ENCODE results near the gene PHF20.

DNA sequence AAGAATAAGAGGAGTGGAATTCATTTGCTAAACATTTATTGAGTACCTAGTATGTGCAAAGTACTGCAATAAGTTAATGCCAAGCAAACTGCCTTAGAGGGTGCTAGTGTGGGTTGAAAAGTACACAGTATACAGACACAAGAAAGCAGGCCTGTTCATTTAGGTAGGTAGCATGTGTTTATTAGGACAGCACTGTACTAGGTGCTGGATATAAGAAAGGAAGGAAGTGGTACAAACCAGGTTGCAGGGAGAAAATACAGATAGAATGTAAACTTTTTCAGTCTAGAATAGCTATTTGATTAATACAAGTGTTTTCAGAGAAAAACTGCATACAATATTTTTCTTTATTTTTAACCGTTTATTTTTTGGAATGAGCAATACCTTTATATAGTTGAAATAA lies 68.1 kb downstream of the PHF20 start:
- TF ChIP-seq, protein P1, sequence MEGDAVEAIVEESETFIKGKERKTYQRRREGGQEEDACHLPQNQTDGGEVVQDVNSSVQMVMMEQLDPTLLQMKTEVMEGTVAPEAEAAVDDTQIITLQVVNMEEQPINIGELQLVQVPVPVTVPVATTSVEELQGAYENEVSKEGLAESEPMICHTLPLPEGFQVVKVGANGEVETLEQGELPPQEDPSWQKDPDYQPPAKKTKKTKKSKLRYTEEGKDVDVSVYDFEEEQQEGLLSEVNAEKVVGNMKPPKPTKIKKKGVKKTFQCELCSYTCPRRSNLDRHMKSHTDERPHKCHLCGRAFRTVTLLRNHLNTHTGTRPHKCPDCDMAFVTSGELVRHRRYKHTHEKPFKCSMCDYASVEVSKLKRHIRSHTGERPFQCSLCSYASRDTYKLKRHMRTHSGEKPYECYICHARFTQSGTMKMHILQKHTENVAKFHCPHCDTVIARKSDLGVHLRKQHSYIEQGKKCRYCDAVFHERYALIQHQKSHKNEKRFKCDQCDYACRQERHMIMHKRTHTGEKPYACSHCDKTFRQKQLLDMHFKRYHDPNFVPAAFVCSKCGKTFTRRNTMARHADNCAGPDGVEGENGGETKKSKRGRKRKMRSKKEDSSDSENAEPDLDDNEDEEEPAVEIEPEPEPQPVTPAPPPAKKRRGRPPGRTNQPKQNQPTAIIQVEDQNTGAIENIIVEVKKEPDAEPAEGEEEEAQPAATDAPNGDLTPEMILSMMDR (conservative IDR thresholded peaks at IDR 0.05; ENCODE audit: low read depth, low read length): no peak
- TF ChIP-seq EZH2 (IDR thresholded peaks at IDR 0.05; ENCODE audit: low read length, unreplicated experiment): no peak
